Activated CD8-positive, alpha-beta T cell treated with anti-CD3 and anti-CD28 coated beads for 36 hours (primary cell): ENCODE measurements around the gene RASD1. TPM values are rescaled to one million over a fixed set of nuclear protein-coding genes. Genes with fewer than 3 reads are reported as not detected.

Experiments
- ATAC-seq: fragments of 200-7000 bp; cut with Tn5 transposase; one replicate; pipeline ENCODE4 v1.10.0; 2021; ENCODE audit warnings: mild to moderate bottlenecking, moderate library complexity
- CTCF ChIA-PET: fragments of 350-600 bp; sonication (Branson Sonifier 250); formaldehyde crosslinking; loops from one replicate; lab custom pipeline; 2021; ENCODE audit warnings: antibody characterized with exemption; lab: Charles Lee
- POLR2A ChIA-PET: fragments of 350-600 bp; sonication (Branson Sonifier 250); formaldehyde crosslinking; loops from one replicate; lab custom pipeline; 2021; ENCODE audit warnings: antibody characterized with exemption; lab: Charles Lee
- DNase-seq: peaks from one replicate; pipeline ENCODE4 v3.0.0-alpha.2; 2020
- H3K27ac Mint-ChIP-seq: one replicate; pipeline ENCODE4 v1.8.0; 2021; ENCODE audit warnings: mild to moderate bottlenecking, mixed read lengths
- H3K27me3 Mint-ChIP-seq: one replicate; pipeline ENCODE4 v1.8.0; 2021; ENCODE audit warnings: mixed read lengths
- H3K36me3 Mint-ChIP-seq: one replicate; pipeline ENCODE4 v1.8.0; 2021; ENCODE audit warnings: low read depth, mixed read lengths
- H3K4me1 Mint-ChIP-seq: one replicate; pipeline ENCODE4 v1.8.0; 2021; ENCODE audit warnings: low read depth, mixed read lengths
- H3K4me3 Mint-ChIP-seq: one replicate; pipeline ENCODE4 v1.8.0; 2021; ENCODE audit warnings: mild to moderate bottlenecking, moderate library complexity, mixed read lengths
- H3K9me3 Mint-ChIP-seq: one replicate; pipeline ENCODE4 v1.8.0; 2021; ENCODE audit warnings: mixed read lengths
- CTCF ChIP-seq: fragments of 200-600 bp; IDR thresholded peaks from one replicate; pipeline ENCODE4 v1.8.0; 2022; ENCODE audit warnings: antibody characterized with exemption, mild to moderate bottlenecking
- intact Hi-C: fragments of 100-400 bp; cut with micrococcal nuclease; formaldehyde crosslinking; loops from one replicate; pipeline ENCODE4 v1.10.0; 2022
- total RNA-seq, 2 experiments: library from RNA; stranded (reverse); gene quantifications; one replicate each; pipeline ENCODE4 v1.2.3, GENCODE V29; 2021

Gene RASD1
- total RNA-seq, 2 experiments from 2014 or later, result 0.54 to 0.74 TPM

- no peaks in the 10 kb centered on the region for H3K27me3 Mint-ChIP-seq
- no peak overlapping the region for H3K27ac Mint-ChIP-seq
- TF ChIP-seq CTCF, result no peak
- peaks cover 74% of the 10 kb centered on the region for H3K4me1 Mint-ChIP-seq
- ATAC-seq (no peak), DNase-seq (no peak)
- peaks cover 37% of the 10 kb centered on the region for H3K36me3 Mint-ChIP-seq
- no peaks in the 10 kb centered on the region for H3K9me3 Mint-ChIP-seq
- no peak overlapping the region for H3K4me3 Mint-ChIP-seq
- ChIA-PET POLR2A (no interaction called here), CTCF (no interaction called here)
- intact Hi-C loops, result no loop called here
Observed at GRCh38 chr17:17481860-17482259, 14.3 kb downstream of the RASD1 start.

GRCh38 chr17:17480593-17481148, 15.5 kb downstream of the RASD1 start:
- Mint-ChIP-seq H3K9me3 (no peaks in the 10 kb centered on the region), H3K36me3 (peaks cover 30% of the 10 kb centered on the region), H3K27ac (peak overlapping the region; percentile 75), H3K4me1 (peaks cover 74% of the 10 kb centered on the region), H3K4me3 (no peak overlapping the region), H3K27me3 (no peaks in the 10 kb centered on the region)
- CTCF ChIA-PET, result interaction anchor here (1.1 to 1.6 kb wide), 2 partner anchors 13 to 16 kb away, joined by 5 read pairs; partner anchors contain the start of gene RASD1
- ATAC-seq (no peak), DNase-seq (no peak)
- intact Hi-C loops, result no loop called here
- POLR2A ChIA-PET, result no interaction called here
- TF ChIP-seq CTCF, result no peak

GRCh38 chr17:17479209-17479608, 17.0 kb downstream of the RASD1 start:
- no peaks in the 10 kb centered on the region for H3K27me3 Mint-ChIP-seq
- CTCF ChIA-PET, result no interaction called here

GRCh38 chr17:17476865-17477467, 19.2 kb downstream of the RASD1 start, which contains the start of gene MED9:
MED9 (plus strand) TSS chr17:17477000; CDS start chr17:17477042, 42 bp downstream.
- CTCF ChIA-PET, result interaction anchor here (1.3 kb wide), 1 partner anchor 20 kb away, joined by 4 read pairs; the partner anchor contains the start of gene RASD1
- TF ChIP-seq CTCF, result no peak
- H3K4me1 Mint-ChIP-seq, result peaks cover 53% of the 10 kb centered on the region
- H3K4me3 Mint-ChIP-seq, result peak within 1 kb of the TSS; percentile 93
- ATAC-seq, result peak; percentile 98
- H3K27ac Mint-ChIP-seq, result peak within 1 kb of the TSS; percentile 89
- peak; percentile 96 for DNase-seq
- intact Hi-C loops, result no loop called here
- H3K9me3 Mint-ChIP-seq, result no peaks in the 10 kb centered on the region
- H3K27me3 Mint-ChIP-seq, result peaks cover 2% of the 10 kb centered on the region
- H3K36me3 Mint-ChIP-seq, result peaks cover 21% of the 10 kb centered on the region
- POLR2A ChIA-PET, result no interaction called here

More at GRCh38 chr17:17479209-17479608, 17.0 kb downstream of the RASD1 start:
- peaks cover 63% of the 10 kb centered on the region for H3K4me1 Mint-ChIP-seq
- no peaks in the 10 kb centered on the region for H3K9me3 Mint-ChIP-seq
- POLR2A ChIA-PET, result no interaction called here
- DNase-seq (no peak), ATAC-seq (no peak)
- no peak for TF ChIP-seq CTCF
- peak overlapping the region; percentile 7 for H3K4me3 Mint-ChIP-seq
- no peak overlapping the region for H3K27ac Mint-ChIP-seq
- intact Hi-C loops, result no loop called here
- H3K36me3 Mint-ChIP-seq, result peaks cover 21% of the 10 kb centered on the region

GRCh38 chr17:17474341-17474740, 21.9 kb downstream of the RASD1 start:
- ChIA-PET CTCF (interaction anchor here (2.5 kb wide), 1 partner anchor 22 kb away, joined by 11 read pairs; the partner anchor contains the start of gene RASD1), POLR2A (no interaction called here)
- DNase-seq, result no peak
- Mint-ChIP-seq H3K4me3 (no peak overlapping the region), H3K27me3 (peaks cover 2% of the 10 kb centered on the region), H3K36me3 (peaks cover 10% of the 10 kb centered on the region), H3K4me1 (peaks cover 29% of the 10 kb centered on the region), H3K27ac (no peak overlapping the region), H3K9me3 (no peaks in the 10 kb centered on the region)
- TF ChIP-seq CTCF, result no peak
- intact Hi-C loops, result no loop called here
- no peak for ATAC-seq
